ENCODE results near the gene SORCS2.

Gene SORCS2

GRCh38 chr4:7342223-7343080, 150.1 kb downstream of the SORCS2 start:
- DNase-seq: no peak

- no peak for DNase-seq
Observed at GRCh38 chr4:7343081-7343655, 150.8 kb downstream of the SORCS2 start.

GRCh38 chr4:7343950-7344349, 151.6 kb downstream of the SORCS2 start:
- DNase-seq: no peak

- DNase-seq: no peak
Observed at GRCh38 chr4:7344636-7345155, 152.4 kb downstream of the SORCS2 start.

GRCh38 chr4:7347981-7348380, 155.6 kb downstream of the SORCS2 start:
- no peak for DNase-seq

- DNase-seq: no peak
Observed at GRCh38 chr4:7348946-7349900, 156.9 kb downstream of the SORCS2 start.

- no peak for DNase-seq
Observed at GRCh38 chr4:7350396-7350795, 158.1 kb downstream of the SORCS2 start.

- DNase-seq: no peak
Observed at GRCh38 chr4:7351014-7351413, 158.7 kb downstream of the SORCS2 start.

- no peak for DNase-seq
Observed at GRCh38 chr4:7352486-7352885, 160.1 kb downstream of the SORCS2 start.

- no peak for DNase-seq
Observed at GRCh38 chr4:7353046-7353790, 160.9 kb downstream of the SORCS2 start.

- no peak for DNase-seq
Observed at GRCh38 chr4:7353846-7354610, 161.7 kb downstream of the SORCS2 start.

GRCh38 chr4:7354927-7355326, 162.6 kb downstream of the SORCS2 start:
- DNase-seq: no peak

GRCh38 chr4:7355795-7356194, 163.5 kb downstream of the SORCS2 start:
- DNase-seq: no peak

GRCh38 chr4:7356667-7357310, 164.5 kb downstream of the SORCS2 start:
- no peak for DNase-seq

GRCh38 chr4:7357323-7357722, 165.0 kb downstream of the SORCS2 start:
- DNase-seq: peak in 1 of 2 experiments; percentile 0

GRCh38 chr4:7358100-7358735, 165.9 kb downstream of the SORCS2 start:
- DNase-seq: peak; percentile 14 to 62

GRCh38 chr4:7359400-7360062, 167.2 kb downstream of the SORCS2 start:
- no peak for DNase-seq

- no peak for DNase-seq
Observed at GRCh38 chr4:7360806-7361205, 168.5 kb downstream of the SORCS2 start.

- no peak for DNase-seq
Observed at GRCh38 chr4:7361280-7361895, 169.1 kb downstream of the SORCS2 start.
